Testis (tissue), 2 donors: ENCODE results near the gene PTPA.

Source experiments
- CTCF ChIP-seq, 3 experiments: fragments of 450-650 bp in 2 of 3; fragments of 200-600 bp in 1 of 3; sonication (generic) in 1 of 3; IDR thresholded peaks; one replicate each; pipeline ENCODE4 v1.5.1; 2016 to 2019; ENCODE audit warnings: antibody characterized with exemption in 3 of 3, mild to moderate bottlenecking in 2 of 3, moderate library complexity in 1 of 3
- POLR2A ChIP-seq: fragments of 450-650 bp; IDR thresholded peaks from one replicate; pipeline ENCODE4 v1.6.1; 2017; ENCODE audit warnings: antibody characterized with exemption, mild to moderate bottlenecking, moderate library complexity

GRCh38 chr9:129069862-129070641, 41.2 kb upstream of the PTPA start:
- TF ChIP-seq CTCF (IDR thresholded peaks at IDR 0.05) = no peak
- TF ChIP-seq POLR2A = no peak
